Medulla oblongata (tissue), 1 donor: ENCODE results near the gene P2RX3.

ENCODE experiments used
- DNase-seq: peaks from one replicate; pipeline ENCODE4 v3.0.0-alpha.2; 2015; ENCODE audit errors: extremely low spot score

The P2RX3 gene

DNA sequence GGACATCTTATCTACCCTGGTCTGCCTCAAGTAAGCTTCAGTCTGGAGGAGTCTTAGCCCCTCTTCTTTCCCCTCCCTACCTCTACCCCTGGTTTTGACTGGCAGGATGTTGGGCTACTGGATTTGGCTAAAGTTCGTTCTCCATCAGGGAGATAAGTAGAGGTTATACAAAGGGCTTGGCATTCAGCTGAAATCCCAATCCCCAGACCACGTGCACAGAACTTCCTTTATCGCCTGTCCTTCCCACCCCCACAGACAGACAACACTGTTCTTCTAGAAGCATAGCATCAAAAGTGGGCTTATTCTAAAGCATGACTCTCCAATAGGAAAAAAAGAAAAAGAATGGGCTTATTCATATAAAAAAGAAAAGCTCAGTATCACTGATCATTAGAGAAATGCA, 35.0 kb downstream of the P2RX3 start:
- DNase-seq = no peak

DNA sequence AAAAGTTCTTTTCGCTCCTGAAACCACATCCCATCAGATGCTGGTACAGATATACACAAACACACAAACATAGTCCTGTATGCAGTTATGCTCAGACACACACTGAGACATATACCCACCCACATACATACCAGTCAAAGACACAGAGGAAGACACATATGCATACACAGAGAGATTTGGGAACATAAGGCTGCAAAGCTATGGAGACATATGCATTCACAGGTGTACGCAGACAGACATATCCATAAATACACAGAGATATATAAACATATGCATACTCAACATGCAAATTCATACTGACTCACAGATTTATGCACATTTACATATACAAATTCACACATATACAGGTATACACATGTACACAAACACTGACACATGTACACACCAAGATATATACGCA, 36.8 kb downstream of the P2RX3 start:
- no peak for DNase-seq

DNA sequence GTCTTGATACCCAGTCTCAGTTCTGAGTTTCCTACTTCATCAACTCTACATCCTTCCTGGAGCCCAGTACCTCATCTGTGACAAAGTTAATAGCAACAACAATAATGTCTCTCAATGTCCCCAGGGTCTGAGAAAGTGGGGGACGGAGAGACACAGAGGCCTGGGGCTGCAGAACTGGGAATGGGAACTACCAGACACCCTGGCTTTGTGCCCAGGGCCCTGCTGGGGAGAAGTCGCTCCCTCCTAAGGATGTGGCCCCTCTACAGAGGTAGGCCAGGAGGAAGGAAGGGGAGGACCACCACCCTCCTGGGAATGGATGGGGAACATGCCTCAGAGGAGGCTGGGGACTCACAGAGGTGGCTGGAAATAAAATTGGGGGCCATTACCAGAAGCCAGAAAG, 37.3 kb downstream of the P2RX3 start:
- no peak for DNase-seq

DNA sequence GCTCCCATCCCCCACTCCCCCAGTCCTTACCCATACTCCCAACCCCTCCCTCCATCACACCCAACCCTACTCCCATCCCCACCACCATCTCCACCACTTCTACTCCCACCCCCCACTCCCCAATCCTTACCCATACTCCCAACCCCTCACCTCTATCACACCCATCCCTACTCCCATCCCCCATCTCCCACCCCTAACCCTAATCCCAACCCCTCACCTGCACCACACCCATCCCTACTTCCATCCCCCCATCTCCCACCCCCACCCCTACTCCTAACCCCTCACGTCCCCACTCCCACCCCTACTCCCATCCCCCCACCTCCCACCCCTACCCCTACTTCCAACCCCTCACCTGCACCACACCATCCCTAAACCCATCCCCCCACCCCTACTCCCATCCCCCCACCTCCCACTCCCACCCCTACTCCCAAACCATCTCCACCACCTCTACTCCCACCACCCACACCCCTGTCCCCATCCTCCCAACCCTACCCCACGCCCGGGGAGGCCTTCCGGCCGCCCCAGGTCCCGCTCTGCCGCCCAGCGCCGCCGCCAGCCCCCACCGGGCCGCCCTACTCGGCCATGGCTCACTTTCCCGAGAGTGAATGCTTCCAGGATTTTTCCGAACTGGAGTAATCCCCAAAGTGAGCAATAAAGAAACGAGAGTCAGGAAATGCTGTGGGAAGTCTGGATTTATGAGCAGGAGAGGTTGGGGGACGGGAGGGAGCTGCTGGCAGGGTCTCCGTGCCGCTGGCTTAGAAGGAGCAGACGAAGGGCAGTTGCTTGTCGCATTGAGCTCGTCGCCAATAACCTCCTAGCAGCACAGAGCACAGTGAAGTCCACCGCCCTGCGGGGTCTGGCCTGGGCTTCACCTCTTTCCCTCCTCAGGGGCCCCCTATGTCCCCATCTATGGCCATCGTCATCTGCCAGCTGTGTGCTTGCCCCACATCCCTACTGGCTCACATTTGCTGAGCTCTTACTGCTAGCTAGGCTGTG, 38.2 kb downstream of the P2RX3 start:
- DNase-seq = no peak

GRCh38 chr11:57377107-57377506, 39.0 kb downstream of the P2RX3 start:
- DNase-seq = no peak

DNA sequence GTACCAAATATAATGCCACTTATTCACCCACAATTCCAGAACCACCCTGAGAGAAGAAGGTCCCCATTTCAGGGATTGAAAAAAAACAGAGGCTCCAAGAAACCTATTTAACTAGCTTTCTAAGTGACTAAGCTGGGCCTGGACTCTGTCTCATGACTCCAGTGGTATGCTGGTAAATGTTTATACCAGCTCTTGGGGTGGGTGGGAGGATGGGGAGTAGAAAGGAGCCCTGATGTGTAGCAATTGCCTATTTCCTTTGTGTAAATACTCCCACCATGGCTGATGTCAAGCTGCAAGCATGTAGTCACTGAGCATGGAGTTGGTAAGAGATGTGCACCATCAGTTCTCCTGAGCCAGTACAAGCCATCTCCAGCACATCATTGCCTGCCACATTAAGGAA, 40.0 kb downstream of the P2RX3 start:
- DNase-seq = no peak

GRCh38 chr11:57379732-57380131, 41.6 kb downstream of the P2RX3 start:
- DNase-seq = no peak

- DNase-seq = no peak
Observed at GRCh38 chr11:57380975-57381374, 42.8 kb downstream of the P2RX3 start, which contains the start of gene PRG3. PRG3 (minus strand) TSS chr11:57381150; CDS start chr11:57380708, 442 bp downstream.

- DNase-seq = no peak
Observed at GRCh38 chr11:57386178-57386940, 48.2 kb downstream of the P2RX3 start.

DNA sequence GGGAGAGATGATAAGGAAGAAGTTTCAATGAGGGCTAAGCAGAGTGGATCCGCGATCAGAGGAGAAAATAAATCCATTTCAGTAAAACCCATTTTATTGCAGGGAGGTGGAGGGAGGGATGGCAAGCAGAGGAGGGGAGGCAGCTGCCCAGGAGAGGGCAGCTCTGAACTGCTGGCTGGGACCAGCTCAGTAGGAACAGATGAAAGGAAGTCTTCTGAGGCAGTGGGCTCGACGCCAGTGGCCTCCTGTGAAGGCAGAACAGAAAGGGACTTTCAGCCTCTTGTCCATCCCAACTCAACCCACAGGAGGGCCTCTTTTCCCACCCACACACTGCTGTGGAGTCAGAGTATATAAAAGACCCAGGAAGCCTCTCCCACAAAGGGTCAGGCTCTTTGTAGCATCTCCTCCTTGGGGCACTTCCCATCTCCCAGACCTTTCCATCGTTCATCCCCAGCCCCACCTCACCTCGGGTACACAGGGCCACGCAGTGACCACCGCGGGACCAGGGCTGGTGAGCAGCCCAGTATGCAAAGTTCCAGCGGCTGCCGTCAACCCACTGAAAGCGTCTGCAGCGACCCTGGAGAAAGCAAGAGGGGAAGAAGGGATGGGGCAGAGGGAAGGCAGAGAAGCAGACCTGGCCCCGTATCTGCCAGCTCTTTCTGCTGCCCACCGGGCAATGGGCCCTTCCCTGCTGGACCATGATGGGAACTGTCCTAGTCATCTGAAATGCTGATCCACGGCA, 49.3 kb downstream of the P2RX3 start:
- DNase-seq = peak; percentile 72

- no peak for DNase-seq
Observed at GRCh38 chr11:57390535-57390934, 52.4 kb downstream of the P2RX3 start, which contains the start of gene PRG2. PRG2 (minus strand) TSS chr11:57390650; CDS start chr11:57389944, 706 bp downstream.

GRCh38 chr11:57391111-57391510, 53.0 kb downstream of the P2RX3 start:
- DNase-seq = no peak

DNA sequence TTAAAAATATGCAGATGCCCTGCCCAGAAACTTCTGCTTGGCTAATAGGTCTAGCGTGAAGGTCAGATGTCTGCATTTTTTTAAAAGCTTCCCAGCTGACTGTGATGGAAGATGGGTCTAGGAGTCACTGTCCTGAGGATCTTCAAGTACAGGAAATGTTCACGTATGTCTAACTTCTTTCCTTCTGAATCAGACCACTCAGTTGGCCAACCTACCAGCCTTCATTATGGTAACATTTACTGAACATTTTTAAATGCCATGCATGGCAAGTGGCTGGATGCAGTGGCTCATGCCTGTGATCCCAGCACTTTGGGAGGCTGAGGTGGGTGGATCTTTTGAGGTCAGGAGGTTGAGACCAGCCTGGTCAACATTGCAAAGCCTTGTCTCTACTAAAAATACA, 53.4 kb downstream of the P2RX3 start:
- no peak for DNase-seq

DNA sequence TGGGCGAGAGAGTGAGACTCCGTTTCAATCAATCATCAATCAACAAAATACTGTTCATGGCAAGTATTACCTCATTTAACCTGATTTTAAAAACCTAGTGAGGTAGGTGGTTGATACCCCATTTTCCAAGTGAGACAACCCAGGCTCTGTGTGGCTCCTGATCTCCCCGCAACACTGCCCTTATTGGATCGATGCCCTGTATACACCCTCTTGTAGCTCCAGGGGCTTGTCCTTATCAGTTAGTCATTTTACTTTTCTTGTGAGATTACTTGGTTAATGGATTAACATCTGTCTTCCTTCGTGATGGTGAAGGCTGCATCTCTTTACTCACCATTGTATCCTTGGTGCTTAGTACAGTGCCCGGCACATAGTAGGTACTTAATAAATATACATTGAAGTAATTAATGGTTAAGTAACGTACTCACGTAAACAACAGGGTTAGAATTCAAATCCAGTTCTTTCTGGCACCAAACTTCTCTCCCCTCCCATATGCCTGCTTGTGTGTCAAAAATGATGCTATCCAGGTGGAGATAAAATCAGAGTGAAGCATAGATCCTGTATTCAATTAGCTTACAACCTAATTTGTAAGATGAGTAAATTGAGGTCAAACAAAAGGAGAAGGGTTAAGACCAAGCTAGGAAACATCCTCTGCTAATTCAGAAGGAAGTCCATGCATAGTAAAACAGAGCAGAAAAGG, 54.1 kb downstream of the P2RX3 start:
- DNase-seq = no peak

DNA sequence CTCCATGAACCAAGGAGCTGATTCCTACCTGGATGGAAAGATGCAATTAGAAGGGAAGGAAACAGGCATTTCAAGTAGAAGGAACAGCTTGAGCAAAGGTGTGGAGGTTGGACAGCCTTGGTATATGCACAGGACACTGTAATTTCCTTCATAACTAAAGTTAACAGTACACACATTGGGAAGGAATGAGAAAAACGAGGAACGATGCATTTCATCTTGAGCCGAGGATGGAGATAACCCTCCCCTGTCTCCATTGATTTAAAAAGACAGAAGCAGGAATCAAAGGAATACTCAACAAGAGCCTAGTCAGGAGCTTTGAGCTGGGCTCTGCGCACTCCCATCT, 54.6 kb downstream of the P2RX3 start:
- no peak for DNase-seq

DNA sequence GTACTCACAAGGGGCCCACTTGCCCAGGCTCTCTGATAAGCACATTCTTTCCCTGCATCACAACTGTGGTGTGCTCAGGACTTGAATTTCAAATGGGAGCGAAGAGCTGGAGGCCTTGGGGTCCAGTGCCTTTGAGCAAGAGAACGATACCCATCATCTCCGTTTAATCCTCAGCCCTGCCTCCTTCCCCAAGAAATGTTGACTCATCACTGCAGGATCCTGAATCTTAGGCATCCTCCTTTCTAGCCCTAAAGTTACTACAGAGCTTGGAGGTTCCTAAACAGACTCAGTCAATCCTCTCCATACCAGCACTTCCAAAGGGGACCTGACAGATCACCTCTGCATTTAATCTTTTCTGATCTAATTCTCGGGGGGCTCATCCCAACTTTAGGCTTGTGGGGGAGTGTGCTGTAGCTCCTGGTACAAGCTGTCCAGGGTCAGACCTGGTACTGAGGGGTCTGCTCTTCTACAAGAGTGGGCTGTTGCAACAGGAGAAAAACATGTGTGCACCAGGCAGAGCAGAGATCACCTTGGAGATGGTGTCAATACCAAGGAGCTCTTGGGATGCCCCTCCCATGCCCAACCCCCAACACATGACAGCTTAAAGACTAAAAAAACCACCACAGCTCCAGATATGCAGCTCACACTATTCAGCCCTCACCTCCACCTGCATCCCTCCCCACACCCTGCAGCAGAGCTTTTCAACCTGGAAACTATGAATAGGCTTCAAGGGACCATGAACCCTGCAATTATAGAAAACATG, 56.2 kb downstream of the P2RX3 start:
- DNase-seq = no peak

GRCh38 chr11:57395905-57396623, 57.9 kb downstream of the P2RX3 start:
- DNase-seq = no peak

GRCh38 chr11:57396744-57397143, 58.6 kb downstream of the P2RX3 start:
- no peak for DNase-seq

DNA sequence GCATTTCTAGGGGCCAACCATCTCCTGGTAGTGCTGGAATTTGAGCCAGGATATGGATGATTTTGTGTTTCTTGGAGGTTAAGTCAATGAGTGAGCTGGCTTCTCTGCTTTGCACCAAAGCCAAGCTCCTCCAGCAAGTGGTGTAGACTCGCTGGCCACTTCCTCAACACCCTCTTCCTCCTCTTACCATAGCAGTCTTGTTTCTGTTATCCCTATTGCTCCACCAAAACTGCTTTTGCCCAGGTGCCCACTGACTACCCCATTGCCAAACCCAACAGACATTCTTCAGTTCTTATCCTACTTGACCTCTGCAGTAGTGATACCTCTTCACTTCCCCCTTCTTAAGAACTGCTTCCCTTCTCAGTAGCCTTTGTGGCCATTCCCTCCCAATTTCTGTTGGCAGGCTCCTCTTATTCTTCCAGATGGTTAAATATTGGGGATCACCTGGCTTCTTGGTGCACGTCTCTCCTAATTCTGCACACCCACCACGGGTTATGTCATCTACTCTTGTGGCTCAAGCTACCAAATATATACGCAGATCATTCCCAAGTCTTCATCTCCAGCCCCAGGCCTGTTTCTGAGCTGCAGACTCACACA, 59.3 kb downstream of the P2RX3 start:
- DNase-seq = no peak

GRCh38 chr11:57399221-57399620, 61.1 kb downstream of the P2RX3 start:
- no peak for DNase-seq
